AG10803 (cell line): ENCODE results near the gene DIAPH2.

Experiments used
- DNase-seq: peaks from one replicate; pipeline ENCODE4 v3.0.0; 2010; ENCODE audit warnings: low read depth
- H3K4me3 ChIP-seq: 2 replicates; pipeline ENCODE4 v1.5.1; 2011; ENCODE audit warnings: mild to moderate bottlenecking, low read length, control low read depth
- CTCF ChIP-seq: conservative IDR thresholded peaks from 2 replicates; pipeline ENCODE4 v1.5.1; 2011; ENCODE audit warnings: mild to moderate bottlenecking, low read length, control low read depth, inconsistent platforms

The DIAPH2 gene

DNA sequence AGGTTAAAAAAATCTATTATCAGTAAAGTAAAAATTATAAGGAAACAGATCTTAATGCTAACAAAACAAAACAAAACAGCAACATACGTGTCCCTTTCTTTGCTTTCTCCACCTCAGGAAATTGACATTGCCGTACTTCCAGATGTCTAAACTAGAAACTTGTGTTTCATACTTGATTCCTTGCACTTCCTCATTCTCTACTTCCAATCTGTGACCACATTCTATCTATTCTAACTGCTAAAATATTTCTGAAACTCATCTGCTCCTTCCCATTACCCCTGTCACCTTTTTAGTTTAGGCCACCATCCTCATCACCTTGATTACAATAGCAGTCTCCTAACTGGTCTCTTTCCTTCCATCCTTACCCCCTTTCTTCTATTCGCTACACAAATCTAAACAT is 176.6 kb downstream of the DIAPH2 start:
- no peak overlapping the region for H3K4me3 ChIP-seq
- no peak for DNase-seq
- TF ChIP-seq CTCF: no peak

DNA sequence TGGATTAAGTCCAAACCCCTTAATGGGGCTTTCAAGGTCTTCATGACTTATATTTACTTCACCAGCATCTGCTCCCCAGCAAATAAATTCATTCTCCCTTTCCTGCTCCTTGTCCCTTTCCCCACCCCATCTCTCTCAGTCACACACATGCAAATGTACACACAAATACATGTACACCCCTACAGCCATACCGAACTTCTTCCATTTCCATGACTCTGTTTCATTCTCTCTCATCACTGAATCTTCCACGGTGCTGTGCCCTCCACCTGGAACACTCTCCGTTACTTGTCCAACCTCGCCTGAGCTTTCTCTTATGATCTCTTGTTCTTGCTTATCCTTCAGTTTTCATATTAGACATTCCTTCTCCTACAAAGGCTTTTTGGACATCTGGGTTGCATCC is 177.0 kb downstream of the DIAPH2 start:
- no peak overlapping the region for H3K4me3 ChIP-seq
- TF ChIP-seq CTCF: no peak
- no peak for DNase-seq

DNA sequence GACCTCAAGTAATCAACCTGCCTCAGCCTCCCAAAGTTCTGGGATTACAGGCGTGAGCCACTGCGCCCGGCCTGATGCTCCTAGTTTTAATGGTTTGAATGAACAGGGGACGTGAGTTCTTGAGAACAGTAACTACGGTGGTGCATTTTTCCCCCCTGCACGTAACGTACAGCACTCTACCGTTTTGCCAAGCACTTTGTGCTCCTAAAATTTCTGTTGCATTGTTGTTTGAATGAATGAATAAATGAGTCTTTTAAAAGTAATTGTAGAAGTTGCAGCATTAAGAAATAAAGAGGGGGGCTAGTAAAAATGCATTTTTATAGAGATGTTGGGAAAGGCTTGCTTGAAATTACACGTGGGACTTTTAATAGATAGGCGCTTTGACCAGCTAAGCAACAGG is 199.0 kb downstream of the DIAPH2 start, which contains the start of gene RPA4:
RPA4 (plus strand) TSS at position 301 of the 400 bp plus-strand sequence. CDS start 403 bp downstream, outside the sequence.
- no peak for DNase-seq
- TF ChIP-seq CTCF: no peak

GRCh38 chrX:96884027-96884426 is 199.4 kb downstream of the DIAPH2 start:
- no peak overlapping the region for H3K4me3 ChIP-seq
- DNase-seq: no peak
- no peak for TF ChIP-seq CTCF

More for the DNA sequence above, 199.0 kb downstream of the DIAPH2 start, which contains the start of gene RPA4:
- no peak within 1 kb of the TSS for H3K4me3 ChIP-seq

DNA sequence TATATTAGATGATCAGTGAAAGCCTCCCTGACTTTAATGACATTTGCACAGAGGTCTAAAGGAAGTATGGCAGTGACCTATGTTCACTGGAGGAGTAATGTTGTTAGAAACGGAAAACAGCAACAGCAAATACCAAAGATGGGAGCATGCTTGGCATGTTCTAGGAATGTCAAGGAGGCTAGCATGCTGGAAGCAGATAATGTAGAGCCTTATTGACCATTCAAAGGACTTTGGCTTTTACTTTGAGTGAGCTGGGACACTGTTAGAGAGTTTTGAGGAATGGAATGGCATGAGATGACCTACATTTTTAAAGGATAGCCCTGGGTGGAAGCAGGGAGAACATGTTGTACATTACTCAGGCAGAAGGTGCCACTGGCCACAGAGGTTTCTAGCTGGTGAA is 205.1 kb downstream of the DIAPH2 start:
- no peak for TF ChIP-seq CTCF
- DNase-seq: peak; percentile 42
- H3K4me3 ChIP-seq: no peak overlapping the region

GRCh38 chrX:96906741-96907140 is 222.1 kb downstream of the DIAPH2 start:
- H3K4me3 ChIP-seq: no peak overlapping the region
- no peak for DNase-seq
- TF ChIP-seq CTCF: no peak

GRCh38 chrX:96907516-96908272 is 223.1 kb downstream of the DIAPH2 start:
- no peak overlapping the region for H3K4me3 ChIP-seq
- TF ChIP-seq CTCF: no peak
- DNase-seq: no peak
